Bronchial epithelial cell (primary cell): ENCODE measurements around the gene CNDP1. TPM values are rescaled to one million over a fixed set of nuclear protein-coding genes. Genes with fewer than 3 reads are reported as not detected.

Source experiments
- DNase-seq: peaks from one replicate; pipeline ENCODE4 v3.0.0-alpha.2; 2010; ENCODE audit warnings: low read depth
- FAIRE-seq: peaks from 2 replicates; lab custom pipeline; 2011; peaks lifted over from hg19 to GRCh38; lab: Jason Lieb, UNC
- H3K27me3 ChIP-seq: 2 replicates; pipeline ENCODE4 v1.5.1; 2011; ENCODE audit warnings: low read length; ENCODE audit not compliant: control insufficient read depth, insufficient read depth
- H3K36me3 ChIP-seq: 2 replicates; pipeline ENCODE4 v1.5.1; 2011; ENCODE audit warnings: low read length; ENCODE audit not compliant: control insufficient read depth, insufficient read depth
- H3K4me3 ChIP-seq: 2 replicates; pipeline ENCODE4 v1.5.1; 2011; ENCODE audit warnings: mild to moderate bottlenecking, low read depth, low read length, control low read depth
- CTCF ChIP-seq: IDR thresholded peaks from 2 replicates; pipeline ENCODE4 v1.5.1; 2011; ENCODE audit warnings: mild to moderate bottlenecking, moderate library complexity, low read length, control low read depth, inconsistent platforms; ENCODE audit not compliant: insufficient read depth, severe bottlenecking
- total RNA-seq: library from RNA; depleted of rRNA; stranded (reverse); fragments of >200 nt; gene quantifications from 2 replicates; pipeline ENCODE4 v1.2.1, GENCODE V29; 2014

CNDP1 gene
- total RNA-seq, 1 donor from 2014 or later, result not detected

GRCh38 chr18:74624466-74624865 lies 90.2 kb downstream of the CNDP1 start:
- no peak for FAIRE-seq
- no peaks in the 10 kb centered on the region for H3K36me3 ChIP-seq
- DNase-seq, result no peak
- no peaks in the 10 kb centered on the region for H3K27me3 ChIP-seq
- no peak overlapping the region for H3K4me3 ChIP-seq
- no peak for TF ChIP-seq CTCF

- FAIRE-seq, result no peak
- TF ChIP-seq CTCF, result no peak
- H3K36me3 ChIP-seq, result no peaks in the 10 kb centered on the region
- DNase-seq, result no peak
- H3K27me3 ChIP-seq, result no peaks in the 10 kb centered on the region
- H3K4me3 ChIP-seq, result no peak overlapping the region
These were observed 90.9 kb downstream of the CNDP1 start for GRCh38 chr18:74625157-74625556.

- TF ChIP-seq CTCF, result no peak
- no peak overlapping the region for H3K4me3 ChIP-seq
- H3K27me3 ChIP-seq, result no peaks in the 10 kb centered on the region
- no peaks in the 10 kb centered on the region for H3K36me3 ChIP-seq
- FAIRE-seq (no peak), DNase-seq (no peak)
These were observed 92.0 kb downstream of the CNDP1 start for GRCh38 chr18:74626049-74626874.

GRCh38 chr18:74630804-74631203 lies 96.5 kb downstream of the CNDP1 start:
- H3K27me3 ChIP-seq, result no peaks in the 10 kb centered on the region
- DNase-seq, result no peak
- FAIRE-seq, result no peak
- no peaks in the 10 kb centered on the region for H3K36me3 ChIP-seq
- TF ChIP-seq CTCF, result no peak
- no peak overlapping the region for H3K4me3 ChIP-seq

- Histone ChIP-seq H3K4me3 (no peak overlapping the region), H3K27me3 (no peaks in the 10 kb centered on the region), H3K36me3 (no peaks in the 10 kb centered on the region)
- FAIRE-seq (no peak), DNase-seq (no peak)
- no peak for TF ChIP-seq CTCF
These were observed 96.9 kb downstream of the CNDP1 start for GRCh38 chr18:74631212-74631611.
